HG03575 (cell line): Measurements from ENCODE around the gene KRT8.

Experiments used
- ATAC-seq: cut with Tn5 transposase; IDR thresholded peaks from one replicate; pipeline ENCODE4 v1.9.1; 2021; ENCODE audit not compliant: unreplicated experiment, insufficient number of reproducible peaks, low FRiP score; ENCODE audit errors: extremely low read depth

The KRT8 gene

GRCh38 chr12:52879394-52880351 lies 25.2 kb downstream of the KRT8 start:
- ATAC-seq: no peak

- ATAC-seq: no peak
Observed at GRCh38 chr12:52878507-52879393, 26.1 kb downstream of the KRT8 start.

- no peak for ATAC-seq
Observed at GRCh38 chr12:52877242-52877641, 27.6 kb downstream of the KRT8 start.

GRCh38 chr12:52876372-52876771 lies 28.5 kb downstream of the KRT8 start:
- ATAC-seq: no peak

- no peak for ATAC-seq
Observed at GRCh38 chr12:52874573-52875435, 30.1 kb downstream of the KRT8 start.

GRCh38 chr12:52873832-52874572 lies 30.9 kb downstream of the KRT8 start:
- no peak for ATAC-seq

- no peak for ATAC-seq
Observed at GRCh38 chr12:52873513-52873831, 31.4 kb downstream of the KRT8 start.

GRCh38 chr12:52872644-52873389 lies 32.1 kb downstream of the KRT8 start:
- ATAC-seq: no peak

- no peak for ATAC-seq
Observed at GRCh38 chr12:52871291-52872039, 33.4 kb downstream of the KRT8 start.

- no peak for ATAC-seq
Observed at GRCh38 chr12:52870361-52871290, 34.2 kb downstream of the KRT8 start.

- ATAC-seq: no peak
Observed at GRCh38 chr12:52867642-52868041, 37.2 kb downstream of the KRT8 start.

GRCh38 chr12:52867152-52867551 lies 37.7 kb downstream of the KRT8 start:
- ATAC-seq: no peak

GRCh38 chr12:52865090-52865944 lies 39.6 kb downstream of the KRT8 start:
- ATAC-seq: no peak

GRCh38 chr12:52862023-52862422 lies 42.9 kb downstream of the KRT8 start:
- no peak for ATAC-seq

- no peak for ATAC-seq
Observed at GRCh38 chr12:52861511-52861910, 43.4 kb downstream of the KRT8 start.
